H9 (cell line): ENCODE results near the gene TPPP3. TPM values are rescaled to one million over a fixed set of nuclear protein-coding genes. Genes with fewer than 3 reads are reported as not detected.
A peak's percentile ranks its signal among the peaks of the same experiment; 100 is the strongest.

Experiments used
- DNase-seq: peaks from one replicate; pipeline ENCODE4 v3.0.0-alpha.2; 2017
- H2AFZ ChIP-seq: one replicate; pipeline ENCODE4 v1.6.1; 2013; ENCODE audit warnings: mild to moderate bottlenecking, low read length, control low read depth, moderate library complexity
- H2AK5ac ChIP-seq: 2 replicates; pipeline ENCODE4 v1.6.1; 2013; ENCODE audit warnings: low read length, control low read depth, mixed read lengths; ENCODE audit not compliant: insufficient read length
- H2BK120ac ChIP-seq: one replicate; pipeline ENCODE4 v1.6.1; 2013; ENCODE audit warnings: low read depth, mild to moderate bottlenecking, low read length, control low read depth, inconsistent platforms; ENCODE audit not compliant: poor library complexity, severe bottlenecking
- H2BK12ac ChIP-seq: 2 replicates; pipeline ENCODE4 v1.6.1; 2013; ENCODE audit warnings: low read length, control low read depth, mixed read lengths, low read depth; ENCODE audit not compliant: insufficient read length
- H2BK15ac ChIP-seq: 2 replicates; pipeline ENCODE4 v1.6.1; 2013; ENCODE audit warnings: low read depth, low read length, control low read depth
- H2BK20ac ChIP-seq: one replicate; pipeline ENCODE4 v1.6.1; 2013; ENCODE audit warnings: low read depth, mild to moderate bottlenecking, low read length, control low read depth, inconsistent platforms; ENCODE audit not compliant: poor library complexity, severe bottlenecking
- H2BK5ac ChIP-seq: 2 replicates; pipeline ENCODE4 v1.6.1; 2013; ENCODE audit warnings: low read length, control low read depth, mixed read lengths; ENCODE audit not compliant: insufficient read length
- H3K14ac ChIP-seq: 2 replicates; pipeline ENCODE4 v1.6.1; 2013; ENCODE audit warnings: low read length, control low read depth; ENCODE audit not compliant: insufficient read depth
- H3K18ac ChIP-seq: 2 replicates; pipeline ENCODE4 v1.6.1; 2013; ENCODE audit warnings: low read depth, mild to moderate bottlenecking, mixed read lengths, low read length, control low read depth; ENCODE audit not compliant: insufficient read length
- H3K23ac ChIP-seq: 2 replicates; pipeline ENCODE4 v1.6.1; 2013; ENCODE audit warnings: low read length, control low read depth, mixed read lengths, low read depth; ENCODE audit not compliant: insufficient read length
- H3K23me2 ChIP-seq: 2 replicates; pipeline ENCODE4 v1.6.1; 2013; ENCODE audit warnings: low read depth, mild to moderate bottlenecking, mixed read lengths, low read length, control low read depth; ENCODE audit not compliant: insufficient read length, poor library complexity, severe bottlenecking
- H3K27ac ChIP-seq: 2 replicates; pipeline ENCODE4 v1.5.1; 2013; ENCODE audit warnings: low read length, control low read depth, mixed read lengths, low read depth; ENCODE audit not compliant: insufficient read length
- H3K27me3 ChIP-seq: 2 replicates; pipeline ENCODE4 v1.6.1; 2013; ENCODE audit warnings: low read length, control low read depth, inconsistent platforms; ENCODE audit not compliant: insufficient read depth
- H3K4ac ChIP-seq: 2 replicates; pipeline ENCODE4 v1.6.1; 2013; ENCODE audit warnings: low read depth, mild to moderate bottlenecking, control low read depth, inconsistent platforms, low read length, moderate library complexity
- H3K4me1 ChIP-seq: 2 replicates; pipeline ENCODE4 v1.6.1; 2013; ENCODE audit warnings: low read length, control low read depth, inconsistent platforms; ENCODE audit not compliant: insufficient read depth
- H3K4me2 ChIP-seq: 2 replicates; pipeline ENCODE4 v1.6.1; 2013; ENCODE audit warnings: low read length, control low read depth, mixed read lengths; ENCODE audit not compliant: insufficient read length, insufficient read depth
- H3K56ac ChIP-seq: 2 replicates; pipeline ENCODE4 v1.6.1; 2013; ENCODE audit warnings: low read depth, mild to moderate bottlenecking, mixed read lengths, low read length, control low read depth; ENCODE audit not compliant: insufficient read length
- H3K79me1 ChIP-seq: 2 replicates; pipeline ENCODE4 v1.6.1; 2013; ENCODE audit warnings: low read depth, mild to moderate bottlenecking, moderate library complexity, low read length, control low read depth, inconsistent platforms; ENCODE audit not compliant: insufficient read depth, poor library complexity, severe bottlenecking
- H3K79me2 ChIP-seq: 2 replicates; pipeline ENCODE4 v1.6.1; 2013; ENCODE audit warnings: low read length, control low read depth, inconsistent platforms; ENCODE audit not compliant: insufficient read depth
- H3K9ac ChIP-seq: 2 replicates; pipeline ENCODE4 v1.6.1; 2013; ENCODE audit warnings: low read length, control low read depth, mixed read lengths; ENCODE audit not compliant: insufficient read length; ENCODE audit errors: extremely low read depth
- H3K9me3 ChIP-seq: one replicate; pipeline ENCODE4 v1.6.1; 2013; ENCODE audit warnings: low read depth, low read length, inconsistent platforms; ENCODE audit not compliant: control insufficient read depth
- H3T11ph ChIP-seq: one replicate; pipeline ENCODE4 v1.6.1; 2013; ENCODE audit warnings: mild to moderate bottlenecking, low read length, control low read depth, inconsistent platforms
- H4K20me1 ChIP-seq: one replicate; pipeline ENCODE4 v1.6.1; 2013; ENCODE audit not compliant: control insufficient read depth, insufficient read length, insufficient read depth
- H4K5ac ChIP-seq: 2 replicates; pipeline ENCODE4 v1.6.1; 2013; ENCODE audit warnings: low read depth, mild to moderate bottlenecking, mixed read lengths, low read length, control low read depth; ENCODE audit not compliant: insufficient read length
- H4K8ac ChIP-seq: replicated peaks from 2 replicates; pipeline ENCODE4 v1.6.1; 2013; ENCODE audit warnings: low read length, control low read depth, mixed read lengths, low read depth; ENCODE audit not compliant: insufficient read length
- H4K91ac ChIP-seq: 2 replicates; pipeline ENCODE4 v1.6.1; 2013; ENCODE audit warnings: low read depth, mild to moderate bottlenecking, moderate library complexity, mixed read lengths, low read length, control low read depth; ENCODE audit not compliant: insufficient read length
- H3K27ac Mint-ChIP-seq, 3 experiments: 2 replicates in 2 of 3; 3 replicates in 1 of 3; pipeline ENCODE4 v1.8.0; 2020 to 2021; ENCODE audit warnings: mixed read lengths in 3 of 3, mild to moderate bottlenecking in 1 of 3, moderate library complexity in 1 of 3
- H3K27me3 Mint-ChIP-seq: 2 replicates; pipeline ENCODE4 v1.8.0; 2021; ENCODE audit warnings: low read depth, mild to moderate bottlenecking, moderate library complexity, mixed read lengths
- H3K36me3 Mint-ChIP-seq, 3 experiments: 2 replicates in 2 of 3; 3 replicates in 1 of 3; pipeline ENCODE4 v1.8.0; 2020 to 2021; ENCODE audit warnings: low read depth in 3 of 3, mixed read lengths in 3 of 3; ENCODE audit not compliant: insufficient read depth in 1 of 3
- H3K4me1 Mint-ChIP-seq, 2 experiments: 2 replicates each; pipeline ENCODE4 v1.8.0; 2020; ENCODE audit warnings: mixed read lengths in 2 of 2
- H3K4me3 Mint-ChIP-seq, 2 experiments: 2 replicates in 1 of 2; 3 replicates in 1 of 2; pipeline ENCODE4 v1.8.0; 2020 to 2021; ENCODE audit warnings: mild to moderate bottlenecking in 2 of 2, mixed read lengths in 2 of 2, moderate library complexity in 1 of 2
- H3K9me3 Mint-ChIP-seq, 2 experiments: 2 replicates in 1 of 2; 3 replicates in 1 of 2; pipeline ENCODE4 v1.8.0; 2020; ENCODE audit warnings: mild to moderate bottlenecking in 2 of 2, mixed read lengths in 2 of 2, moderate library complexity in 1 of 2
- CTCF ChIP-seq: fragments of 200-600 bp; sonication (generic); conservative IDR thresholded peaks from 3 replicates; pipeline ENCODE4 v1.8.0; 2021; ENCODE audit warnings: antibody characterized with exemption, mild to moderate bottlenecking
- WGBS: extraction: QIAGEN DNeasy Blood & Tissue Kit; methylation state at CpG from one replicate; pipeline ENCODE4 v1.1.7; 2013; ENCODE audit warnings: missing lambda C conversion rate, low lambda C conversion rate, mixed read lengths; ENCODE audit not compliant: insufficient read length; ENCODE audit errors: extremely low coverage; 5-methylcytosine and 5-hydroxymethylcytosine counted together
- total RNA-seq: library from RNA; stranded (reverse); gene quantifications from 2 replicates; pipeline ENCODE4 v1.2.1, GENCODE V29; 2021

TPPP3 gene
- total RNA-seq, 1 experiment from 2014 or later: 0.79 TPM

DNA sequence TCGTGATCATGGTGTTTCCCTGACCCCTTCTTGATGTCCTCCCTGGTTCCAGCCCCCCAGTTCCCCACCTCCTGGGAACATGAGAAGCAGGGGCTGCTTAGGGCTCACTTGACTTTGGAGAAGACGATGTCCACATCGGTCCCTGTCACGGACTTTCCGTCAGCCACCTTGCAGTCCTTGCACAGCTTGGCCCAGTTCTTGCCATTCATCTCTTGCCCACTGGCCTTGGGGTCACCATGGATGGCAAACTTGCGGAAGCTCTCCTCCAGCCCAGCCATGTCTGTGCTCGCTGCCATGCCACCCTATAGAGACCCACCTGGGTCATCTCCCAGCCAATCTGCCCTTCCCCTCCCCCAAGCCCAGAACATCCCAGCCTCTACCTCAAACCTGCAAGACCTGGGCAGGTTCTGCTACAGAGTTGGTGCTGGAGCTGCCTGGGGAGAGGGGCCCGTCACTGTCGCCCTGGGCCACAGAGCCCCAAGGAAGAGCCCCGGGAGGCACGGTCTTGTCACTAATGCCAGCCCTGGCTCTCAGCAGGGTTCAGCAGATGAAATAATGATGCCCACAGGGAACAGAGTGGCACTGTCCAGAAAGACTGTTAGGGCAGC, 2.4 kb downstream of the TPPP3 start:
- TF ChIP-seq CTCF: no peak
- peaks cover 78% of the 10 kb centered on the region for H3K27me3 Mint-ChIP-seq
- H3K14ac ChIP-seq: no peak overlapping the region
- no peak overlapping the region for H2AFZ ChIP-seq
- peaks cover 25% of the 10 kb centered on the region; the same call in 1 of the 2 replicates for H3K27me3 ChIP-seq
- H3K23ac ChIP-seq: no peak overlapping the region
- no peak overlapping the region for H2BK20ac ChIP-seq
- H4K20me1 ChIP-seq: no peaks in the 10 kb centered on the region
- H3K79me1 ChIP-seq: no peaks in the 10 kb centered on the region
- H3T11ph ChIP-seq: no peak overlapping the region
- no peak overlapping the region for H3K27ac ChIP-seq
- no peak overlapping the region for H2BK12ac ChIP-seq
- no peak overlapping the region for H3K9ac ChIP-seq
- H4K91ac ChIP-seq: no peak overlapping the region
- no peaks in the 10 kb centered on the region for H3K79me2 ChIP-seq
- WGBS: no CpG with 5 or more reads among the region's 11 CpGs
- H3K56ac ChIP-seq: no peak overlapping the region
- H3K4me3 Mint-ChIP-seq: no peak overlapping the region
- H2AK5ac ChIP-seq: no peak overlapping the region
- H3K4me1 ChIP-seq: peaks cover 4% of the 10 kb centered on the region; the same call in 1 of the 2 replicates
- no peaks in the 10 kb centered on the region for H3K36me3 Mint-ChIP-seq
- peaks cover 3% of the 10 kb centered on the region for H3K23me2 ChIP-seq
- H3K9me3 ChIP-seq: no peaks in the 10 kb centered on the region
- no peak overlapping the region for H3K18ac ChIP-seq
- no peak overlapping the region for H2BK120ac ChIP-seq
- no peak overlapping the region for H3K4me2 ChIP-seq
- no peak overlapping the region for H4K8ac ChIP-seq
- no peak overlapping the region for H3K4ac ChIP-seq
- peak overlapping the region in 1 of 3 experiments; percentile 65; a peak in 1 of 7 replicates for H3K27ac Mint-ChIP-seq
- no peak for DNase-seq
- no peak overlapping the region for H2BK5ac ChIP-seq
- no peak overlapping the region for H2BK15ac ChIP-seq
- H3K9me3 Mint-ChIP-seq: no peaks in the 10 kb centered on the region
- H3K4me1 Mint-ChIP-seq: peaks cover 29 to 45% of the 10 kb centered on the region in 2 experiments
- H4K5ac ChIP-seq: no peak overlapping the region
